CD4-positive, alpha-beta memory T cell (primary cell): ENCODE measurements around the gene FAM227B. TPM values are rescaled to one million over a fixed set of nuclear protein-coding genes. Genes with fewer than 3 reads are reported as not detected.
"Not testable (repeated sequence)": the region's sequence is repeated elsewhere in the genome, so short reads cannot be mapped to it uniquely, and the experiment has no call there.

ENCODE experiments used
- CTCF ChIA-PET: fragments of 350-600 bp; sonication (Branson Sonifier 250); formaldehyde crosslinking; loops from one replicate; lab custom pipeline; 2021; ENCODE audit warnings: inconsistent platforms; ENCODE audit not compliant: partially characterized antibody; lab: Charles Lee
- POLR2A ChIA-PET: fragments of 350-600 bp; sonication (Branson Sonifier 250); formaldehyde crosslinking; loops from one replicate; lab custom pipeline; 2021; ENCODE audit not compliant: partially characterized antibody; lab: Charles Lee
- DNase-seq, 5 donors: peaks; one replicate each; pipeline versions ENCODE4 v3.0.0 to v3.0.0-alpha.2; 2020 to 2022; ENCODE audit warnings: mixed read lengths in 1 of 5
- H3K27ac ChIP-seq: one replicate; pipeline ENCODE4 v1.7.0; 2013; ENCODE audit warnings: low read depth, low read length
- H3K27me3 ChIP-seq: 2 replicates; pipeline ENCODE4 v1.7.0; 2013; ENCODE audit warnings: mild to moderate bottlenecking, low read length, moderate library complexity; ENCODE audit not compliant: insufficient read depth
- H3K36me3 ChIP-seq: 2 replicates; pipeline ENCODE4 v1.7.0; 2013; ENCODE audit warnings: mild to moderate bottlenecking, low read length, moderate library complexity; ENCODE audit not compliant: insufficient read depth
- H3K4me1 ChIP-seq: 2 replicates; pipeline ENCODE4 v1.7.0; 2013; ENCODE audit warnings: mild to moderate bottlenecking, low read length, moderate library complexity; ENCODE audit not compliant: insufficient read depth
- H3K4me3 ChIP-seq, 2 donors: one replicate each; pipeline ENCODE4 v1.7.0; 2013; ENCODE audit warnings: low read length in 2 of 2, mild to moderate bottlenecking in 1 of 2
- H3K9me3 ChIP-seq, 2 donors: one replicate each; pipeline ENCODE4 v1.7.0; 2013; ENCODE audit warnings: low read length in 2 of 2, control low read depth in 1 of 2; ENCODE audit not compliant: control insufficient read depth in 1 of 2
- H3K27ac Mint-ChIP-seq, 7 donors: one replicate each; pipeline ENCODE4 v1.8.0; 2020 to 2021; ENCODE audit warnings: mixed read lengths in 7 of 7, mild to moderate bottlenecking in 6 of 7, inconsistent platforms in 3 of 7, moderate library complexity in 3 of 7
- H3K27me3 Mint-ChIP-seq, 2 donors: one replicate each; pipeline ENCODE4 v1.8.0; 2020 to 2021; ENCODE audit warnings: mixed read lengths in 2 of 2
- H3K36me3 Mint-ChIP-seq, 2 donors: one replicate each; pipeline ENCODE4 v1.8.0; 2020 to 2021; ENCODE audit warnings: mixed read lengths in 2 of 2, inconsistent platforms in 1 of 2, mild to moderate bottlenecking in 1 of 2
- H3K4me1 Mint-ChIP-seq, 4 donors: one replicate each; pipeline ENCODE4 v1.8.0; 2020 to 2021; ENCODE audit warnings: mixed read lengths in 4 of 4, mild to moderate bottlenecking in 1 of 4
- H3K4me3 Mint-ChIP-seq, 8 donors: one replicate each; pipeline ENCODE4 v1.8.0; 2020 to 2021; ENCODE audit warnings: mixed read lengths in 8 of 8, mild to moderate bottlenecking in 7 of 8, moderate library complexity in 6 of 8, inconsistent platforms in 3 of 8
- H3K9me3 Mint-ChIP-seq, 8 donors: one replicate each; pipeline ENCODE4 v1.8.0; 2020 to 2021; ENCODE audit warnings: mixed read lengths in 8 of 8, mild to moderate bottlenecking in 5 of 8, inconsistent platforms in 3 of 8, moderate library complexity in 1 of 8
- intact Hi-C: fragments of 100-400 bp; cut with micrococcal nuclease; formaldehyde crosslinking; loops from one replicate; pipeline ENCODE4 v1.15.1; 2023
- polyA plus RNA-seq, 2 donors: library from polyadenylated mRNA; unstranded; fragments of 300-500 nt; fragmentation: Illumina TruSeq; gene quantifications; one replicate each; pipeline ENCODE4 v1.2.3, GENCODE V29; 2021
- total RNA-seq, 2 experiments: library from RNA; stranded (reverse); gene quantifications; one replicate each; pipeline ENCODE4 v1.2.3, GENCODE V29; 2021

The FAM227B gene
- total and polyA plus RNA-seq, 4 experiments from 2014 or later: 11.5 to 18.4 (median 13.2) TPM

DNA sequence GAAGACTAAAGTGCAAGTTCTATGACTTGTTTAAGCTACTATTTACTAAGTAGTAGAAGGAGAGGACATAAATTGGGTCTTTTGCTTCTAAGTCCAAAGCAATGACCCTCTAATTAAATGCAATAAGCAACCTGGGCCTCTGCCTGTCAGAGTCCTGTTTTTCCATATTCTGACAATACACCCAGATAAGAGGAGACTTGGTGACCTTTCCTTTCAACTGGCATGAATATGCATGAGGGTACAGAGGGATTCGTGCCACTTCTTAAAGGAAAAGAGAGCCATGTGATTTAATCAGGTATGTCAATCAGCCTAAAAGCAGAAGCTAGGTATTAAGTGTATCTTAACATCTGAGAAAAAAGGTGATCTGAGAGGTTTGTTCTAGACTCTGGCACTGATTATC is 248.3 kb downstream of the FAM227B start:
- ChIA-PET POLR2A (no interaction called here), CTCF (no interaction called here)
- intact Hi-C loops: no loop called here

DNA sequence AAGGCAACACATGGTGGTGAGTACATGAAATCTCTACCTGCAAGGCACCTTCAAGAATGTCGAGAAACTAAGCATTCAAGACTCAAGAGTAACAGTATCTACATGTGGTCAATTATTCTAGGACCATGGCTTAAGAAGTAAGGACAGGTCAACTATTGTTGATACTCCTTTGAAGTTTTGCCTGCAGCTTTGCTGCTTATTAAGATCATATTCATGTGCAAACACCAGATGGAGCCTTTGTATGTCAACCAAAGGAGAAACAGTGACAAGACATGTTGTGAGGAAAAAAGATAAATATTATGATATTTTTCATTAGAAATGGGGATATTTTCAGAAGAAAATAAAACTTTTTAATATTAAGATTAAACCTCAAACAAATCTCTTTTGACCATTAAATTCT is 249.8 kb downstream of the FAM227B start:
- H3K4me3 ChIP-seq: no peak overlapping the region
- no peaks in the 10 kb centered on the region for H3K36me3 ChIP-seq
- no peaks in the 10 kb centered on the region for H3K9me3 ChIP-seq
- intact Hi-C loops: no loop called here
- ChIA-PET POLR2A (no interaction called here), CTCF (no interaction called here)
- Mint-ChIP-seq H3K27ac (no peak overlapping the region), H3K4me3 (no peak overlapping the region), H3K36me3 (peaks cover 3 to 7% of the 10 kb centered on the region in 2 donors), H3K4me1 (no peaks in the 10 kb centered on the region), H3K9me3 (peaks cover 0 to 17% (median 7%) of the 10 kb centered on the region in 8 donors), H3K27me3 (no peaks in the 10 kb centered on the region)
- no peak overlapping the region for H3K27ac ChIP-seq
- H3K27me3 ChIP-seq: no peaks in the 10 kb centered on the region
- no peaks in the 10 kb centered on the region for H3K4me1 ChIP-seq
- no peak for DNase-seq

More for the DNA sequence above, 248.3 kb downstream of the FAM227B start:
- H3K9me3 ChIP-seq: no peaks in the 10 kb centered on the region
- H3K4me1 ChIP-seq: no peaks in the 10 kb centered on the region
- H3K27ac Mint-ChIP-seq: no peak overlapping the region
- no peaks in the 10 kb centered on the region for H3K4me1 Mint-ChIP-seq
- no peak for DNase-seq
- H3K27me3 Mint-ChIP-seq: no peaks in the 10 kb centered on the region
- H3K36me3 Mint-ChIP-seq: no peaks in the 10 kb centered on the region
- H3K4me3 Mint-ChIP-seq: no peak overlapping the region
- no peaks in the 10 kb centered on the region for H3K27me3 ChIP-seq
- H3K36me3 ChIP-seq: no peaks in the 10 kb centered on the region
- peaks cover 0 to 14% (median 3%) of the 10 kb centered on the region in 8 donors for H3K9me3 Mint-ChIP-seq
- H3K4me3 ChIP-seq: no peak overlapping the region
- H3K27ac ChIP-seq: no peak overlapping the region

DNA sequence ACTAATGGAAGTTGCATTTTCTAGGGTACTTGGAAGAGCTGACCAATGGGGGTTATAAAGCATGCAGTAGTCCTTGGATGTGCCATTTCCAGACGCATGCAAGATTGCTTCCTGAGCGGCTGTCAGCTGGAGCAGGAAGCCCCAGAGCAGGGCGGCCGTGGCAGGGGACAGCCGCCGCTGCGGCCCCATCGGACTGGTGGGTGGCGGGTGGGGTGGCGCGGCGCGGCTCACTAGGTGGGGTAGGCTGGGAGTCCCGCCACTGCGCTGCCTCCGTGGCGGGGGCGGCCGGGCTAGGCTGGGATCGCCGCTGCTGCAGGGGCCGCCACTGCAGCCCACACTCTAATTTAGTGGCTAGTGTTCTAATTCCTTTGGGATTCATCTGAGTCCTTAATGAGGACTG is 254.1 kb downstream of the FAM227B start:
- Mint-ChIP-seq H3K36me3 (peaks cover 10 to 14% of the 10 kb centered on the region in 2 donors), H3K4me1 (no peaks in the 10 kb centered on the region), H3K9me3 (peaks cover 2 to 36% (median 17%) of the 10 kb centered on the region in 8 donors), H3K27me3 (no peaks in the 10 kb centered on the region), H3K4me3 (no peak overlapping the region), H3K27ac (no peak overlapping the region)
- H3K27ac ChIP-seq: no peak overlapping the region
- H3K9me3 ChIP-seq: no peaks in the 10 kb centered on the region
- ChIA-PET POLR2A (no interaction called here), CTCF (no interaction called here)
- H3K4me1 ChIP-seq: no peaks in the 10 kb centered on the region
- no peaks in the 10 kb centered on the region for H3K27me3 ChIP-seq
- no peak for DNase-seq
- no peak overlapping the region for H3K4me3 ChIP-seq
- no peaks in the 10 kb centered on the region for H3K36me3 ChIP-seq
- intact Hi-C loops: no loop called here

DNA sequence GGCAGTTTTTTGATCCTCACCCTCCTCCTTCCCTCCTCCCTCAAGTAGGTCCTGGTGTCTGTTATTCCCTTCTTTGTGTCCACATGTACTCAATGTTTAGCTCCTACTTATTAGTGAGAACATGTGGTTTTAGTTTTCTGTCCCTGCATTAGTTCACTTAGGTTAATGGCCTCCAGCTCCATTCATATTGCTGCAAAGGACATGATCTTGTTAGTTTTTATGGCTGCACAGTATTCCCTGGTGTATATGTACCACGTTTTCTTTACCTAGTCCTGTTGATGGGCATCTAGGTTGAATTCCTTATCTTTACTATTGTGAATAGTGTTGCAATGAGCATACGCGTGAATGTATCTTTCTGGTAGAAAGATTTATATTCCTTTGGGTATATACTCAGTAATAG is 259.2 kb downstream of the FAM227B start:
- H3K9me3 ChIP-seq: no peaks in the 10 kb centered on the region
- no peaks in the 10 kb centered on the region for H3K4me1 ChIP-seq
- Mint-ChIP-seq H3K4me1 (no peaks in the 10 kb centered on the region), H3K9me3 (peaks cover 4 to 43% (median 19%) of the 10 kb centered on the region in 8 donors), H3K27me3 (no peaks in the 10 kb centered on the region), H3K4me3 (no peak overlapping the region), H3K27ac (no peak overlapping the region), H3K36me3 (peaks cover 11 to 13% of the 10 kb centered on the region in 2 donors)
- H3K27me3 ChIP-seq: no peaks in the 10 kb centered on the region
- intact Hi-C loops: no loop called here
- H3K27ac ChIP-seq: no peak overlapping the region
- ChIA-PET POLR2A (no interaction called here), CTCF (no interaction called here)
- no peak overlapping the region for H3K4me3 ChIP-seq
- no peak for DNase-seq
- no peaks in the 10 kb centered on the region for H3K36me3 ChIP-seq

DNA sequence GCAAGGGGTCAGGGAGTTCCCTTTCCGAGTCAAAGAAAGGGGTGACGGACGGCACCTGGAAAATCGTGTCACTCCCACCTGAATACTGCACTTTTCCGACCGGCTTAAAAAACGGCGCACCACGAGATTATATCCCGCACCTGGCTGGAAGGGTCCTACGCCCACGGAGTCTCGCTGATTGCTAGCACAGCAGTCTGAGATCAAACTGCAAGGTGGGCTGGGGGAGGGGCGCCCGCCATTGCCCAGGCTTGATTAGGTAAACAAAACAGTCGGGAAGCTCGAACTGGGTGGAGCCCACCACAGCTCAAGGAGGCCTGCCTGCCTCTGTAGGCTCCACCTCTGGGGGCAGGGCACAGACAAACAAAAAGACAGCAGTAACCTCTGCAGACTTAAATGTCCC is 266.2 kb downstream of the FAM227B start:
- DNase-seq, H3K27me3 ChIP-seq, intact Hi-C loops, CTCF ChIA-PET, H3K4me3 Mint-ChIP-seq, H3K4me3 ChIP-seq, H3K27me3 Mint-ChIP-seq, H3K4me1 Mint-ChIP-seq, H3K27ac Mint-ChIP-seq, POLR2A ChIA-PET, H3K36me3 ChIP-seq, H3K27ac ChIP-seq, H3K4me1 ChIP-seq: not testable (repeated sequence)
- H3K9me3 ChIP-seq: peaks cover 0 to 10% of the 10 kb centered on the region in 2 donors
- peaks cover 3 to 25% (median 12%) of the 10 kb centered on the region in 8 donors for H3K9me3 Mint-ChIP-seq
- peaks cover 13 to 17% of the 10 kb centered on the region in 2 donors for H3K36me3 Mint-ChIP-seq

DNA sequence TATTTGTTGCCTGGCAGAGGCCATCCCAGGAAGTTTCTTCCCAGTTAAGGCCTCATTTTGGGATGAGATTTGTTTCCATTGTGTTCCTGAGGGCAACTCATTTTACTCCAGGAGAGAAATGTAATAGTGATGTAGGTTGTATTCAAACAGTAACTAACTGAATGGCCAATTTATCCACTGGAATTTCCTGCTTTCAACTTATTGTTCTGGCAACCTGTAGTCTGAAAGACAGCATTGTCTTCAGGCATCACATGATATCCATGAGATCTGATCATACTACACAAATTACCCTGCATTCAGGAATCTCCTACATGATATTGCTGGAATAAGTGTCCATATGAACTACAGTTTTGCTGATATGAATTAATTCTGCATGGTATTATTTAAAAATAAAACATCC is 277.1 kb downstream of the FAM227B start:
- no peak for DNase-seq
- H3K9me3 Mint-ChIP-seq: peaks cover 0 to 16% (median 11%) of the 10 kb centered on the region in 8 donors
- Histone ChIP-seq H3K27ac (no peak overlapping the region), H3K27me3 (no peaks in the 10 kb centered on the region), H3K9me3 (no peaks in the 10 kb centered on the region), H3K4me1 (no peaks in the 10 kb centered on the region), H3K4me3 (no peak overlapping the region), H3K36me3 (no peaks in the 10 kb centered on the region)
- H3K36me3 Mint-ChIP-seq: peaks cover 32 to 64% of the 10 kb centered on the region in 2 donors
- POLR2A ChIA-PET: no interaction called here
- H3K4me1 Mint-ChIP-seq: peaks cover 0 to 3% (median 0%) of the 10 kb centered on the region in 4 donors
- intact Hi-C loops: no loop called here
- CTCF ChIA-PET: no interaction called here
- no peaks in the 10 kb centered on the region for H3K27me3 Mint-ChIP-seq
- no peak overlapping the region for H3K27ac Mint-ChIP-seq
- no peak overlapping the region for H3K4me3 Mint-ChIP-seq

DNA sequence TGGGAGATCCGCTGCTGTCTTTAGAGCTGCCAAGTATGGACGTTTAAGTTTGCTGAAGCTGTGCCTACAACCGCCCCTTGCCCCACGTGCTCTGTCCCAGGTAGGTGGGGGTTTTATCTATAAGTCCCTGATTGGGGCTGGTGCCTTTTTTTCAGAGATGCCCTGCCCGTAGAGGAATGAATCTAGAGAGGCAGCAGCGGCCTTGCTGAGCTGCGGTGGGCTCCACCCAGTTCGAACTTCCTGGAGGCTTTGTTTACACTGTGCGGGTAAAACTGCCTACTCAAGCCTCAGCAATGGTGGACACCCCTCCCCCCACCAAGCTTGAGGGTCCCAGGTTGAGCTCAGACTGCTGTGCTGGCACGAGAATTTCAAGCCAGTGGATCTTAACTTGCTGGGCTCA is 281.0 kb downstream of the FAM227B start:
- H3K4me1 Mint-ChIP-seq: peaks cover 0 to 3% (median 0%) of the 10 kb centered on the region in 4 donors
- ChIA-PET POLR2A (no interaction called here), CTCF (no interaction called here)
- H3K27ac Mint-ChIP-seq: no peak overlapping the region
- H3K4me3 Mint-ChIP-seq: no peak overlapping the region
- peaks cover 31 to 74% of the 10 kb centered on the region in 2 donors for H3K36me3 Mint-ChIP-seq
- no peaks in the 10 kb centered on the region for H3K4me1 ChIP-seq
- H3K4me3 ChIP-seq: no peak overlapping the region
- no peaks in the 10 kb centered on the region for H3K9me3 ChIP-seq
- no peaks in the 10 kb centered on the region for H3K36me3 ChIP-seq
- intact Hi-C loops: no loop called here
- H3K27me3 Mint-ChIP-seq: no peaks in the 10 kb centered on the region
- no peak for DNase-seq
- H3K27me3 ChIP-seq: no peaks in the 10 kb centered on the region
- H3K9me3 Mint-ChIP-seq: peaks cover 0 to 16% (median 10%) of the 10 kb centered on the region in 8 donors
- H3K27ac ChIP-seq: no peak overlapping the region

DNA sequence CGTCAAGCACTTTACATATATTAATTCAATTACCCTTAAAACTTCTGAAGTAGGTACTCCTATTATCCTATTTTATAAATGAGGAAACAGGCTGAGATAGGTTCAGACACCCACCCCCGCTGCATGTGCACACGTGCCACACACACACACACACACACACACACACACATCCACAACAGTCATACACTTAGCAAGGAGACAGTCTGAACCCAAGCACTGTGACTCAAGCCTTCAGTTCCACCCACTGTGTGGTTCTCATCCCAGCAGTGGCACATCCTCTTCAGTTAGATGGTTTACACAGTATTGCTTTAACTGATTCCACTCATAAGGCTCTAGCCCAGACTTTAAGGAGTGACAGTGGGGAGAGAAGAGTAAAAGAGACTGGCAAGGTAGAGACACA is 288.7 kb downstream of the FAM227B start:
- DNase-seq: no peak
- no peaks in the 10 kb centered on the region for H3K27me3 Mint-ChIP-seq
- H3K4me1 ChIP-seq: no peaks in the 10 kb centered on the region
- H3K36me3 Mint-ChIP-seq: peaks cover 38 to 42% of the 10 kb centered on the region in 2 donors
- H3K27ac ChIP-seq: no peak overlapping the region
- peak overlapping the region in 2 of 7 donors; percentile 25 to 39 for H3K27ac Mint-ChIP-seq
- H3K27me3 ChIP-seq: no peaks in the 10 kb centered on the region
- peaks cover 0 to 4% (median 1%) of the 10 kb centered on the region in 4 donors for H3K4me1 Mint-ChIP-seq
- ChIA-PET POLR2A (no interaction called here), CTCF (no interaction called here)
- intact Hi-C loops: no loop called here
- H3K9me3 ChIP-seq: no peaks in the 10 kb centered on the region
- H3K36me3 ChIP-seq: no peaks in the 10 kb centered on the region
- no peaks in the 10 kb centered on the region for H3K9me3 Mint-ChIP-seq
- H3K4me3 ChIP-seq: no peak overlapping the region
- no peak overlapping the region for H3K4me3 Mint-ChIP-seq
